ENCODE data around the gene APOH.

DNA sequence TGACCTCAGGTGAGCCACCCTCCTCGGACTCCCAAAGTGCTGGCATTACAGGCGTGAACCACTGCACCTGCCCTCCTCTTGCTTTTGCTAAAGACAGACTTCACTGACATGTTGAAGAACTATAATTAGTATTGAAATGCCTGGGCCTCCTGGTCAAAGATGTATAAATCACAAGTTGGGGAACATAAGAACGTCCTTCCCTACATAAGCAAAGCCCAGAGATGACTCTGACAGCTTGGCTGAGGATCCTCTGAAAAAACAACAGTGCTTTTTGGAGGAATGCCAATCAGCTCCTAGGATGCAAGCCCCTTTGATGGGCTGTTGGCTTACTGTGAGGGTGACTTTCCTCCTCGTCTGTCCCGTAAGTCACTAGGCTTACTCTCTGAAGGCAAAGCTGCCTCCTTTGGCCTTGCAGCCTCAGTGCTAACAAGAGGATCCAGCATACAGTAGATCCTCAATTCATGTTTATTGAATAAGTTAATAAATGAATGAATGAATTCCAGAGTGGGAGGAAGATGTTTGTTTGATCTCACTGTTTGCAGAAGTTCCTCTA lies 6.3 kb downstream of the APOH start:
- TF ChIP-seq, protein P1, sequence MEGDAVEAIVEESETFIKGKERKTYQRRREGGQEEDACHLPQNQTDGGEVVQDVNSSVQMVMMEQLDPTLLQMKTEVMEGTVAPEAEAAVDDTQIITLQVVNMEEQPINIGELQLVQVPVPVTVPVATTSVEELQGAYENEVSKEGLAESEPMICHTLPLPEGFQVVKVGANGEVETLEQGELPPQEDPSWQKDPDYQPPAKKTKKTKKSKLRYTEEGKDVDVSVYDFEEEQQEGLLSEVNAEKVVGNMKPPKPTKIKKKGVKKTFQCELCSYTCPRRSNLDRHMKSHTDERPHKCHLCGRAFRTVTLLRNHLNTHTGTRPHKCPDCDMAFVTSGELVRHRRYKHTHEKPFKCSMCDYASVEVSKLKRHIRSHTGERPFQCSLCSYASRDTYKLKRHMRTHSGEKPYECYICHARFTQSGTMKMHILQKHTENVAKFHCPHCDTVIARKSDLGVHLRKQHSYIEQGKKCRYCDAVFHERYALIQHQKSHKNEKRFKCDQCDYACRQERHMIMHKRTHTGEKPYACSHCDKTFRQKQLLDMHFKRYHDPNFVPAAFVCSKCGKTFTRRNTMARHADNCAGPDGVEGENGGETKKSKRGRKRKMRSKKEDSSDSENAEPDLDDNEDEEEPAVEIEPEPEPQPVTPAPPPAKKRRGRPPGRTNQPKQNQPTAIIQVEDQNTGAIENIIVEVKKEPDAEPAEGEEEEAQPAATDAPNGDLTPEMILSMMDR (IDR thresholded peaks at IDR 0.05) = no peak
- no peak for TF ChIP-seq POLR2A (IDR thresholded peaks at IDR 0.05)

All from adrenal gland (tissue), 5 donors.